Heart right ventricle (tissue), 16 donors: ENCODE results near the gene STRA6. TPM values are rescaled to one million over a fixed set of nuclear protein-coding genes. Genes with fewer than 3 reads are reported as not detected.

Experiments
- ATAC-seq, 8 donors: fragments of 200-7000 bp; cut with Tn5 transposase; one replicate each; pipeline ENCODE4 v1.9.1; 2020; ENCODE audit warnings: mild to moderate bottlenecking in 8 of 8, moderate library complexity in 8 of 8, moderate number of reproducible peaks in 1 of 8
- DNase-seq, 2 donors: peaks; one replicate each; pipeline ENCODE4 v3.0.0-alpha.2; 2020
- H3K27ac ChIP-seq, 10 donors: fragments of 200-600 bp; sonication (generic) in 2 of 10; one replicate each; pipeline versions ENCODE4 v1.5.0 to v1.8.0; 2020 to 2022; ENCODE audit warnings: mild to moderate bottlenecking in 3 of 10
- H3K27me3 ChIP-seq, 7 donors: fragments of 200-600 bp; one replicate each; pipeline ENCODE4 v1.8.0; 2021 to 2022; ENCODE audit warnings: mild to moderate bottlenecking in 2 of 7
- H3K36me3 ChIP-seq, 9 donors: fragments of 200-600 bp; sonication (generic) in 1 of 9; one replicate each; pipeline versions ENCODE4 v1.5.0 to v1.8.0; 2020 to 2022; ENCODE audit warnings: mild to moderate bottlenecking in 2 of 9
- H3K4me1 ChIP-seq, 9 donors: fragments of 200-600 bp; sonication (generic) in 1 of 9; one replicate each; pipeline versions ENCODE4 v1.5.0 to v1.8.0; 2020 to 2022; ENCODE audit warnings: mild to moderate bottlenecking in 4 of 9
- H3K4me3 ChIP-seq, 10 donors: fragments of 200-600 bp; sonication (generic) in 2 of 10; one replicate each; pipeline versions ENCODE4 v1.5.0 to v1.8.0; 2020 to 2022; ENCODE audit warnings: mild to moderate bottlenecking in 7 of 10, moderate library complexity in 2 of 10
- H3K9me3 ChIP-seq, 11 donors: fragments of 200-600 bp in 10 of 11; sonication (generic) in 2 of 11; one replicate each; pipeline versions ENCODE4 v1.5.0 to v1.8.0; 2013 to 2022; ENCODE audit warnings: mild to moderate bottlenecking in 2 of 11, control low read depth in 1 of 11, moderate library complexity in 1 of 11
- WGBS, 2 donors: extraction: QIAGEN DNeasy Blood & Tissue Kit; methylation state at CpG; one replicate each; pipeline ENCODE4 v1.1.7; 2013; ENCODE audit warnings: inconsistent platforms in 1 of 2; 5-methylcytosine and 5-hydroxymethylcytosine counted together
- intact Hi-C, 10 donors: fragments of 100-400 bp; cut with DNase I; formaldehyde crosslinking; loops; one replicate each; pipeline versions ENCODE4 v1.11.1 to v1.14.2; 2022
- polyA plus RNA-seq, 2 donors: library from polyadenylated mRNA; stranded (reverse); fragments of 200-250 nt; gene quantifications; one replicate each; pipeline ENCODE4 v1.2.3, GENCODE V29; 2013
- total RNA-seq, 10 donors: library from RNA; stranded (reverse); fragmentation: NEBNext Ultra II Directional in 3 of 10; extraction: Animal tissue kit (Norgen Biotek cat#: 25700) in 3 of 10; gene quantifications; one replicate each; pipeline versions ENCODE4 v1.2.1 to v1.2.4, GENCODE V29; 2021 to 2023
- TF ChIP-seq, protein P1 (sequence below), 9 donors: fragments of 200-600 bp; sonication (generic) in 2 of 9; IDR thresholded peaks; one replicate each; pipeline versions ENCODE4 v1.5.0 to v1.8.0; 2021 to 2022; ENCODE audit warnings: antibody characterized with exemption in 9 of 9, mild to moderate bottlenecking in 5 of 9, moderate library complexity in 1 of 9
- donor health status: Arrhythmogenic right ventricular cardiomyopathy.
- donor health status: ischemic (EF 13 %, LVEDD 7.1; RV severe dilation, severe dysfunction).
- donor health status: healthy with polysubstance abuse.
- donor health status: DM: no; HTN: yes; CAD: no.
- donor health status: DM: no; HTN: no; CAD: no.
- donor health status: ischemic (EF 25% LVEDD 6.9; RV normal size, moderate dysfunction).
- donor health status: ischemic (EF 25% LVEDD 5.7; RV mildly dilated, moderate dysfunction).
- donor health status: healthy.
- donor health status: DM: yes; HTN: yes; CAD: no.
- donor health status: Ischemic cardiomyopathy.
- donor health status: ischemic (EF 35%, LVEDD 5.7; RV mildly dilated, moderate dysfunction).
- donor health status: nonischemic (EF 11% LVEDD 7.7; RV severe dilation, severe dysfunction).
- donor health status: DM: yes; HTN: yes; CAD: no.
- donor health status: PGD.
- donor health status: ischemic (EF 29% LVEDD 5.4; RV normal size, mild dysfunction).
- donor health status: nonischemic (EF 23%, LVEDD 6.1; RV moderate dilation, normal function).

The STRA6 gene
- total and polyA plus RNA-seq, 12 donors = 0.03 to 0.21 (median 0.14) TPM; not detected in 8

DNA sequence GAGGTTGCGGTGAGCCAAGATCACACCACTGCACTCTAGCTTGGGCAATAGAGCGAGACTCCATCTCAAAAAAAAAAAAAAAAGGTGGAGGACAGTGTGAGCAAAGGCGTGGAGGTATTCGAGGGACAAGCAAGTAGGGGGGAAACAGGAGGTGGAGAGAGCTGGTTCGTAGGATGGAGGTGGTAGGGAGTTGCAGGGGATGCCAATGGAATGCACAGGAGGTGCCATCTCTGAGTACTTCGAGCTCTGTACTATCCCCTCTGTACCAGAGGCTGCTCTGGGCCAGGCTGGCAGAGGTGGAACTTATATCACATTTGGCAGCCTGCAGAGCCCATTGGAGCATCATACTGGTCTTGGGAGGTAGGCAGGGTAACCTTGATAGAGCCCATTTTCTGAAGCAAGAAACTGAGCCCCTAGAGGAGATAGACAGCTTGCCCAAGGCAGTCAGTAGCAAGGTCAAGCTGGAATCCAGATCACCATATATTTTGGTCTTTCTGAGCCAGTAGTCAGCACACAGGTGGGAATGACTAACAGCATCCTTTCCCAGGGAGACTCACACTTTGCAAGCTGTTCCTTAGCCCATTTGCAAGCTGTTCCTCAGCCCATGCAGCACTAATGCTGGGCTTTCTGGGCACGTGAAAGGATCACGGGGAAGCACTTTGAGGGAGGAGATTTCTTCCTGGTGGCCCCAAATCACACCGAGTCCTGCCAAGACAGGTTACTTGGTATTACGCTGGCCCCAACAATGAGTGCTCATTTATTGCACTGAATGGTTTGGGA, 24.4 kb upstream of the STRA6 start:
- Histone ChIP-seq H3K27ac (no peak overlapping the region), H3K9me3 (no peaks in the 10 kb centered on the region), H3K27me3 (peaks cover 0 to 12% (median 0%) of the 10 kb centered on the region in 7 donors), H3K4me3 (no peak overlapping the region), H3K4me1 (peaks cover 3 to 21% (median 14%) of the 10 kb centered on the region in 9 donors), H3K36me3 (no peaks in the 10 kb centered on the region)
- intact Hi-C loops = no loop called here
- TF ChIP-seq, protein P1, sequence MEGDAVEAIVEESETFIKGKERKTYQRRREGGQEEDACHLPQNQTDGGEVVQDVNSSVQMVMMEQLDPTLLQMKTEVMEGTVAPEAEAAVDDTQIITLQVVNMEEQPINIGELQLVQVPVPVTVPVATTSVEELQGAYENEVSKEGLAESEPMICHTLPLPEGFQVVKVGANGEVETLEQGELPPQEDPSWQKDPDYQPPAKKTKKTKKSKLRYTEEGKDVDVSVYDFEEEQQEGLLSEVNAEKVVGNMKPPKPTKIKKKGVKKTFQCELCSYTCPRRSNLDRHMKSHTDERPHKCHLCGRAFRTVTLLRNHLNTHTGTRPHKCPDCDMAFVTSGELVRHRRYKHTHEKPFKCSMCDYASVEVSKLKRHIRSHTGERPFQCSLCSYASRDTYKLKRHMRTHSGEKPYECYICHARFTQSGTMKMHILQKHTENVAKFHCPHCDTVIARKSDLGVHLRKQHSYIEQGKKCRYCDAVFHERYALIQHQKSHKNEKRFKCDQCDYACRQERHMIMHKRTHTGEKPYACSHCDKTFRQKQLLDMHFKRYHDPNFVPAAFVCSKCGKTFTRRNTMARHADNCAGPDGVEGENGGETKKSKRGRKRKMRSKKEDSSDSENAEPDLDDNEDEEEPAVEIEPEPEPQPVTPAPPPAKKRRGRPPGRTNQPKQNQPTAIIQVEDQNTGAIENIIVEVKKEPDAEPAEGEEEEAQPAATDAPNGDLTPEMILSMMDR (IDR thresholded peaks at IDR 0.05) = no peak
- DNase-seq (no peak), ATAC-seq (no peak)
- 85 to 92% methylated on average over 10 of the region's 10 CpGs for WGBS, 2 donors

DNA sequence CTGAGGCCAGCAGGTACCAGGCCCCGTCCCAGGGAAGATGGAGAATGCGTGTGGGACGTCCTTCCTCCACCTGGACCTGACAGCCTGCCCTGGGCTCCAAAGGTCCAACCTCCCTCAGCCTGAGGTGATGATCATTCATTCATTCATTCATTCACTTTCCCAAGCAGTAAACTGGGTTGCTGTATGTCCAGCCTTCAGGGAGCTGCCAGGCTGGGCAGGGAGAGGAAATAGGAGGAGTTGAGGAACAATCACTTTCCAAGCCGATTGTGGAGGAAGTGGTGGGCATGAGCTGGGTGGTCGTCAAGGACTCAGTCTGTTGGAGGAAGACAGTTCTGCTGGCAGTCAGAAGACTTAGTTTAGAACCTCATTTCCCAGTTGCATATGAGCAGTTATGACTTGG, 23.3 kb upstream of the STRA6 start:
- Histone ChIP-seq H3K4me3 (no peak overlapping the region), H3K27me3 (peaks cover 0 to 15% (median 0%) of the 10 kb centered on the region in 7 donors), H3K9me3 (no peaks in the 10 kb centered on the region), H3K4me1 (peaks cover 3 to 30% (median 14%) of the 10 kb centered on the region in 9 donors), H3K36me3 (no peaks in the 10 kb centered on the region), H3K27ac (no peak overlapping the region)
- intact Hi-C loops = no loop called here
- WGBS, 2 donors = 79 to 83% methylated on average over 5 of the region's 5 CpGs
- TF ChIP-seq, protein P1 (IDR thresholded peaks at IDR 0.05) = no peak
- ATAC-seq (no peak), DNase-seq (no peak)

DNA sequence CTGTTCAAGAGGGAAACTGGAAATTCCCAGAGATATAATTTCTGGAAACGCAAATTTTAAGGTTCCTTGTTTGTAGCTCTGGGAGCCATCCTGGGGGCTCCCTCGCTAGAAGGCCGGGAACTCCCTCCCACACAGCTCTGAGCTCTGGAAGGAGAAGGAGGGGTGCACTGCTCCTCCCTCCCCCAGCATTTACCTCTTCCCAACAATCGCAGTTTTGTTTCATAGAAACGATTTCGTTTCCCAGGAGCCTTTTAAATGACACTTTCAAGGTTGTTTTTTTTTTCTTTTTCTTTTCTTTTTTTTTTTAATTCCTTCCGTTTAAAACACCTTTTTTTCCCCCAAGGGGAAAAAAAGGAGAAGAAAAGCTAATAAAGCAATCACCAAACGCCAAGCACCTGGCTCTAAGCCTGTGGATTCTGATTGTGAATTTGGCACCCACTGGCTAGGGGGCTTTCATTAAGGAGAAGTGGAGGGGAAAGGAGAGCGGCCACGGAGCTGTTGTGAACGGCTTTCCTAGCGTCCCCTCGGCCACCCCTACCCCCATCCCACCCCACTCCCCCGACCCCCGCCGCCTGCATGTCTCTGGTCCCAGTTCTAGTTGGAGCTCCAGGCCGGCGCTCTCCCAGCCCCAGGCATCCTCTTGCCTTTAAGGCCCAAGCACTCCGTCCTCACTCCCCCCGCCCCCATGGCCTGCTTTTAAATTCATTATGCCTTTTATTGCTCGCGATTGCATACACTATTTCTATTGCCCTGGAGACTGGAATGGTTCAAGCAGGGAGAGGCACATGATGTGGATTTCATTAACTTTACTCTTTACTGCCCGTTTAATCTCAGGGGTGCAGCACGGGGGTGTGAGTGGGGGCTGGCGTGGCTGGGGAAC, 19.9 kb upstream of the STRA6 start:
- 69 to 71% methylated on average over 25 of the region's 25 CpGs for WGBS, 2 donors
- H3K4me1 ChIP-seq = peaks cover 0 to 11% (median 0%) of the 10 kb centered on the region in 9 donors
- peaks cover 0 to 15% (median 4%) of the 10 kb centered on the region in 7 donors for H3K27me3 ChIP-seq
- DNase-seq (no peak), ATAC-seq (no peak)
- no peaks in the 10 kb centered on the region for H3K36me3 ChIP-seq
- intact Hi-C loops = no loop called here
- H3K4me3 ChIP-seq = no peak overlapping the region
- H3K27ac ChIP-seq = no peak overlapping the region
- H3K9me3 ChIP-seq = no peaks in the 10 kb centered on the region
- TF ChIP-seq, protein P1 (IDR thresholded peaks at IDR 0.05) = no peak

DNA sequence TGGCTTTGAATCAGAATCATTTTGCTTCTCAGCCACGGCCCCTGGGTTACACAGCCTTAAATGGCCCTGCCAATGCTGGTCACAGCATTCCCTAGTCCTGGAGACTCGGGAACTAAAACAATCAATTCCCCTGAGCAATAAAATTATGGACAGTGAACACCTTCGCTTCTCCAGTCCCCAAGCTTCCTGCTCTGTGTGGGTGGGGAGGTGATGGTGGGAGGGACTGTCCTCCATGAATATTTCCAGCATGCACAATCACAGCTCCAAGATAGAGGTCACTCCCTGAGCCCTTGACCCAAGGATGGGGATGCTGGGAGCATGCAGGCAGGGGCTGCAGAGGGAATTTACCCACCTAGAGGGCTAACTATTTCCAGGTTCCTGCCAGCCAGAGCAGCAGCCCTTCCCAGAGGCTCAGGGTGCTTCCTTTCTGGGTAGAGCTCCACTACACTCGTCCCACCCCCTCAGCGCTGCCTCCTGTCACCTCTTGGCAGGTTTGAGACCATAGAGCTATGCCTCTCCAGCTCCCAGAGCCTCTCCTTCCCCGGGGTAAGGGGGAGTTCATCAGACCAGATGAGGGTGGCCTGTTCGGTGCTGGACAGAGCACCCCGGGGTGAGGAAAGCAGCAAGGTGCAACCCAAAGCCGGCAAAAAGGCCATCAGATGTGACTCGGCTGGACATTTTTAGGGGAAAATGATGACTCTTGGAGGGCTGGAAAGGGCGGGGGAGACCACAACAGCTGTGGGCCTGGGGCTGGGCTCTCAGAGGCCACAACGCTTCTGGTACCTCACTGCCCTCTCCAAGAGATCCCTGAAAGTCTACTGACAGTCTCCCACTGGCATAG, 19.0 kb upstream of the STRA6 start:
- intact Hi-C loops = no loop called here
- no peak for ATAC-seq

More for the DNA sequence above, 19.0 kb upstream of the STRA6 start:
- no peak for DNase-seq
- H3K36me3 ChIP-seq = no peaks in the 10 kb centered on the region
- H3K9me3 ChIP-seq = no peaks in the 10 kb centered on the region
- H3K4me3 ChIP-seq = no peak overlapping the region
- peaks cover 0 to 11% (median 0%) of the 10 kb centered on the region in 9 donors for H3K4me1 ChIP-seq
- no peak overlapping the region for H3K27ac ChIP-seq
- 52 to 55% methylated on average over 12 of the region's 12 CpGs for WGBS, 2 donors
- H3K27me3 ChIP-seq = peaks cover 0 to 15% (median 4%) of the 10 kb centered on the region in 7 donors
- TF ChIP-seq, protein P1 (IDR thresholded peaks at IDR 0.05) = no peak
